ENCODE measurements around the gene SLC9A8. TPM values are rescaled to one million over a fixed set of nuclear protein-coding genes. Genes with fewer than 3 reads are reported as not detected.
"Not testable (repeated sequence)": the region's sequence is repeated elsewhere in the genome, so short reads cannot be mapped to it uniquely, and the experiment has no call there.

SLC9A8 gene
- total RNA-seq, 2 donors from 2014 or later, result 17.7 to 18.3 TPM

GRCh38 chr20:49782439-49782838 is 30.2 kb upstream of the SLC9A8 start:
- H3K4me1 Mint-ChIP-seq; H3K27ac Mint-ChIP-seq; H3K4me3 Mint-ChIP-seq; H3K9me3 Mint-ChIP-seq; H3K27me3 Mint-ChIP-seq; H3K36me3 Mint-ChIP-seq (ENCODE audit: low read depth); ATAC-seq (replicated peaks): not testable (repeated sequence)

GRCh38 chr20:49783021-49783995 is 29.3 kb upstream of the SLC9A8 start:
- not testable (repeated sequence) for H3K4me1 Mint-ChIP-seq; H3K4me3 Mint-ChIP-seq; H3K9me3 Mint-ChIP-seq; H3K27ac Mint-ChIP-seq; H3K27me3 Mint-ChIP-seq; H3K36me3 Mint-ChIP-seq (ENCODE audit: low read depth); ATAC-seq (replicated peaks)

DNA sequence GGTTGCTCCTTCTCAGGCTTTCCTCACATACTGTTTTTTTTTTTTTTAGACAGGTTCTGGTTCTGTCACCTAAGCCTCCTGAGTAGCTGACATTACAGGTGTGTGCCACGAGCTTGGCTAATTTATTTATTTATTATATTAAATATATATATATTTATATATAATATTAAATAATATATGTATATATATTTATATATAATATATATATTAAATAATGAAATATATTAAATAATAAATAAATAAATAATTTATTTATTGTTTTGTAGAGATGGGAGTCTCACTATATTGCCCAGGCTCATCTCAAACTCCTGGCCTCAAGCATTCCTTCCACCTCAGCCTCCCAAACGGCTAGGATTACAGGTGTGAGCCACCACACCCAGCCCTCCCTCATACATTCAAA is 28.3 kb upstream of the SLC9A8 start:
- Mint-ChIP-seq H3K4me3 (no peak overlapping the region), H3K27me3 (no peaks in the 10 kb centered on the region), H3K36me3 (ENCODE audit: low read depth) (no peaks in the 10 kb centered on the region), H3K4me1 (no peaks in the 10 kb centered on the region), H3K9me3 (no peaks in the 10 kb centered on the region), H3K27ac (no peak overlapping the region)
- no peak for ATAC-seq (replicated peaks)

DNA sequence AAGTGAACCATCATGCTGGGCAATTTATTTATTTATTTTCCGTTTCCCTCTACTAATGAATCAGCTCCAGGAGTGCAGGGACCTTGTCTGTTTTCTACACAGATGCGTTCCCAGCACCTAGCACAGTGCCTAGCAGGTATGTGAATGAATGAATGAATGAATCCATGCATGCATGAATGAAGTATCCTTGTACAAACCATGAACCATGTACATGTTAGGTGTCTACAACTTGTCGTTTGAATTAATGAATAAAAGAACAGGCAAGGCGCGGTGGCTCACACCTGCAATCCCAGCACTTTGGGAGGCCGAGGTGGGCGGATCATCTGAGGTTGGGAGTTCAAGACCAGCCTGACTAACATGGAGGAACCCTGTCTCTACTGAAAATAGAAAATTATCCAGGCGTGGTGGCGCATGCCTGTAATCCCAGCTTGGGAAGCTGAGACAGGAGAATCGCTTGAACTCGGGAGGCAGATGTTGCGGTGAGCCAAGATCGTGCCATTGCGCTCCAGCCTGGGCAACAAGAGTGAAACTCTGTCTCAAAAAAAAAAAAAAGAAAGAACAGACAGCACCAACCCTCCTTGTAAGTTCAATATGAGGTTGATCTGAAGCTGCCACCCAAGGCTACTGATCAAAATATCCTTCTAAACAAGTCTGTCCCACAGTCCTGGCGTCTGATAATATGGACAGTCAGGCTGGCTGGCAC is 27.3 kb upstream of the SLC9A8 start:
- Mint-ChIP-seq H3K4me1 (no peaks in the 10 kb centered on the region), H3K4me3 (no peak overlapping the region), H3K27ac (no peak overlapping the region), H3K27me3 (no peaks in the 10 kb centered on the region), H3K36me3 (ENCODE audit: low read depth) (no peaks in the 10 kb centered on the region), H3K9me3 (no peaks in the 10 kb centered on the region)
- no peak for ATAC-seq (replicated peaks)

DNA sequence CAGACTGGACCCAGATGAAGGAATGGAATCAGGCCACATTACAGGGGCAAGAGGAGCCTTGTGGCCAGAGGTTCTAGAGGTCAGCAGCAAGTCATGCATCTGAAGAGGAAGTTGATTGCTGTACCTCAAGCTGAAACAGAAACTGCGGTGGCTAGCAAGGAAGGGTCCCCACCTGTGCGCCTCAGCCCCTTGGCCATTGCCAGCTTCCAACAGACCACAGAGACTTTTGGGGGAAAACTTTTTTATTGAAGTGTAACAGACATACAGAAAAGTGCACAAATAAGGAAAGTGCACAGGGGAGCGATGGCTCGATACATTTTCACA is 26.8 kb upstream of the SLC9A8 start:
- Mint-ChIP-seq H3K27ac (no peak overlapping the region), H3K4me3 (no peak overlapping the region), H3K36me3 (ENCODE audit: low read depth) (no peaks in the 10 kb centered on the region), H3K4me1 (no peaks in the 10 kb centered on the region), H3K9me3 (no peaks in the 10 kb centered on the region), H3K27me3 (no peaks in the 10 kb centered on the region)
- no peak for ATAC-seq (replicated peaks)

DNA sequence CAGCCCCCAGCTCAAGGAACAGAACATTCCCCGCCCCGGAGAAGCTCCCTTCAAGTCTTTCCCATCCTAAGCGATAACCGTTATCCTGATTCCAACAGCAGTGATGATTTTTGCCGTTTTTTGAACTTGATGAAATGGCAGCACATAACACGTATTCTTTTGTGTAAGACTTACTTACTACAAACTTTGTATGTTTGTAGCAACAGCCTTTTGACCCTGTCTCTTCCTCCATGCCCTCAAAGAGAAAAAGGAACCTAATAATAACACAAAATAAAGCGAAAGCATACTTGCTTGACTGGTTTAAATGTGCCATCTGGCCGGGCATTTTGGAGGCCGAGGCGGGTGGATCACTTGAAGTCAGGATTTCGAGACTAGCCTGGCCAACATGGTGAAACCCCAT is 26.4 kb upstream of the SLC9A8 start:
- no peak for ATAC-seq (replicated peaks)
- Mint-ChIP-seq H3K4me1 (no peaks in the 10 kb centered on the region), H3K27me3 (no peaks in the 10 kb centered on the region), H3K27ac (no peak overlapping the region), H3K36me3 (ENCODE audit: low read depth) (no peaks in the 10 kb centered on the region), H3K4me3 (no peak overlapping the region), H3K9me3 (no peaks in the 10 kb centered on the region)

GRCh38 chr20:49786668-49787370 is 25.8 kb upstream of the SLC9A8 start:
- Mint-ChIP-seq H3K4me1 (no peaks in the 10 kb centered on the region), H3K9me3 (no peaks in the 10 kb centered on the region), H3K36me3 (ENCODE audit: low read depth) (no peaks in the 10 kb centered on the region), H3K27ac (no peak overlapping the region), H3K27me3 (peaks cover under 1% of the 10 kb centered on the region), H3K4me3 (no peak overlapping the region)
- no peak for ATAC-seq (replicated peaks)

GRCh38 chr20:49787371-49788357 is 25.0 kb upstream of the SLC9A8 start:
- ATAC-seq (replicated peaks), result no peak
- Mint-ChIP-seq H3K4me1 (no peaks in the 10 kb centered on the region), H3K36me3 (ENCODE audit: low read depth) (no peaks in the 10 kb centered on the region), H3K27me3 (peaks cover 3% of the 10 kb centered on the region), H3K9me3 (no peaks in the 10 kb centered on the region), H3K27ac (no peak overlapping the region), H3K4me3 (no peak overlapping the region)

DNA sequence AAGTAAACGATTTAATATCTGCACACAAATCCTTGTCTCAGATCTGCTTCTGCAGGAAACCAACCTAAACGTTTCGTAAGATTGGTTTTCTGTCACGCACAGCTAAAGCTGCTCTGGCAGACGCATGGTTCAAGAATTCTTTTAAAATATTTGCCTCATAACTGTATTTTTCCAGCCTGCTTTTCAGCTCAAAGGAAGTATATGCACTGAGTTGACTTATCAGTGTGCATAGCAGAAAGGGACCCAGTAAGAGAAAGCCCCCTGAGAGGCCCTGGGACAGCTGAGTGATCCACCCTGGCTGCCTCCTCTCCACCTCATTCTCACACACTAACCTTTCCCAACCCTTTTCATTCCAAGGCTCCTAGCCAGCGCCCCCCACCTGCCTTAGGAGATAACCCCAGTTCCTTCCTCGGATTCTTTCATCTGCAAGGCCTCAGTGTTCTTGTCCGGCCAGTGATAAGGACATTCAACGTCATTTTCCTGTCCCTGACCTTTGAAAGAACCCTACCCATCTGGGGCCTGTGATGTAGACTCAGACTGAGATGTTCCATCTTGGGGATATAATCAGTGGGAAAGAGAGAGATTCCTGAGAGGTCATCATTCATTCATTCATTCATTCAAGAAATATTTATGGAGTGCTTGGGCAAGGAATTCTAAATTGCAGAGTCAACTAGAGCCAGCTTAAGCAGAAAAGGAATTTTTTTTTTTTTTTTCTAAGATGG is 22.4 kb upstream of the SLC9A8 start:
- Mint-ChIP-seq H3K9me3 (no peaks in the 10 kb centered on the region), H3K4me1 (no peaks in the 10 kb centered on the region), H3K27me3 (peaks cover 3% of the 10 kb centered on the region), H3K4me3 (no peak overlapping the region), H3K27ac (no peak overlapping the region), H3K36me3 (ENCODE audit: low read depth) (no peaks in the 10 kb centered on the region)
- ATAC-seq (replicated peaks), result no peak

DNA sequence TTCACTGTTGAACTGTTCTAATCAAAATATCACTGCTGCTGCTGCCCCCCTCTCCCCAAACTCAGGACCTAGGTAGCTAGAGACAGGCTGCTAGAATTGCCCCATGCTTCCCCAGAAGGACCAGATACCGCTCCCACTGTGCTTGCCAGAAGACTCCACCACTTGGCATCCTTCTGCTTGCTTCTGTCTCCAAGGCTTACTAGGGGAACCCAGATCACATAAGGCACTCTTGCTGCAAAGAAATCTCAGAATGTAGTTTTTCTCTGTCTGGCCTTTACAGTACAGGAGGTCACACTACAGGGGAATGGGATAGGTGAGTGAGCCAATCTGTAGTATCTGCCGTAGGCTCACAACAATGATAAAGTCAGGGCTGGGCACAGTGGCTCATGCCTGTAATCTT is 21.5 kb upstream of the SLC9A8 start:
- Mint-ChIP-seq H3K27me3 (peaks cover 3% of the 10 kb centered on the region), H3K27ac (no peak overlapping the region), H3K4me1 (no peaks in the 10 kb centered on the region), H3K4me3 (no peak overlapping the region), H3K36me3 (ENCODE audit: low read depth) (no peaks in the 10 kb centered on the region), H3K9me3 (no peaks in the 10 kb centered on the region)
- no peak for ATAC-seq (replicated peaks)

- no peak overlapping the region for H3K4me3 Mint-ChIP-seq
- ATAC-seq (replicated peaks), result no peak
- no peaks in the 10 kb centered on the region for H3K4me1 Mint-ChIP-seq
- H3K9me3 Mint-ChIP-seq, result no peaks in the 10 kb centered on the region
- H3K27ac Mint-ChIP-seq, result peak overlapping the region; percentile 26
- H3K36me3 Mint-ChIP-seq (ENCODE audit: low read depth), result no peaks in the 10 kb centered on the region
- peaks cover 3% of the 10 kb centered on the region for H3K27me3 Mint-ChIP-seq
Observed at GRCh38 chr20:49792006-49792405, 20.6 kb upstream of the SLC9A8 start.

- no peaks in the 10 kb centered on the region for H3K36me3 Mint-ChIP-seq (ENCODE audit: low read depth)
- no peak overlapping the region for H3K27ac Mint-ChIP-seq
- peaks cover 3% of the 10 kb centered on the region for H3K27me3 Mint-ChIP-seq
- H3K4me1 Mint-ChIP-seq, result no peaks in the 10 kb centered on the region
- no peak for ATAC-seq (replicated peaks)
- no peak overlapping the region for H3K4me3 Mint-ChIP-seq
- H3K9me3 Mint-ChIP-seq, result no peaks in the 10 kb centered on the region
Observed at GRCh38 chr20:49792611-49793010, 20.0 kb upstream of the SLC9A8 start.

GRCh38 chr20:49794336-49795134 is 18.1 kb upstream of the SLC9A8 start:
- no peaks in the 10 kb centered on the region for H3K4me1 Mint-ChIP-seq
- peak; percentile 92 for ATAC-seq (replicated peaks)
- no peak overlapping the region for H3K4me3 Mint-ChIP-seq
- no peaks in the 10 kb centered on the region for H3K9me3 Mint-ChIP-seq
- H3K27me3 Mint-ChIP-seq, result peaks cover 3% of the 10 kb centered on the region
- no peaks in the 10 kb centered on the region for H3K36me3 Mint-ChIP-seq (ENCODE audit: low read depth)
- H3K27ac Mint-ChIP-seq, result no peak overlapping the region

Measured in activated T-helper 17 cell treated with anti-CD3 and anti-CD28 coated beads, Interleukin-2, amount 50 U/mL, for 72 hours (primary cell).